Body of pancreas (tissue), 4 donors: ENCODE measurements around the gene COX6A2. TPM values are rescaled to one million over a fixed set of nuclear protein-coding genes. Genes with fewer than 3 reads are reported as not detected.

Experiments
- ATAC-seq: fragments of 150-250 bp; one replicate; pipeline ENCODE4 v1.9.1; 2016
- DNase-seq, 4 donors: peaks; one replicate each; pipeline ENCODE4 v3.0.0-alpha.2; 2019
- H3K27ac ChIP-seq, 4 donors: fragments of 200-600 bp; sonication (generic); 1 replicate in 3 of 4; 2 replicates in 1 of 4; pipeline versions ENCODE4 v1.5.1 to v1.6.1; 2016 to 2019; ENCODE audit warnings: mild to moderate bottlenecking in 1 of 4, mixed read lengths in 1 of 4, moderate library complexity in 1 of 4
- H3K27me3 ChIP-seq, 2 donors: fragments of 200-600 bp; sonication (generic); one replicate each; pipeline ENCODE4 v1.6.0; 2016; ENCODE audit warnings: mild to moderate bottlenecking in 1 of 2
- H3K36me3 ChIP-seq, 2 donors: fragments of 200-600 bp; sonication (generic); replicated peaks in 1 of 2; 2 replicates each; pipeline ENCODE4 v1.5.1; 2016; ENCODE audit warnings: low read depth in 2 of 2; ENCODE audit not compliant: insufficient read depth in 1 of 2
- H3K4me1 ChIP-seq: fragments of 200-600 bp; sonication (generic); one replicate; pipeline ENCODE4 v1.6.0; 2016
- H3K4me3 ChIP-seq, 2 donors: fragments of 200-600 bp; sonication (generic); 1 replicate in 1 of 2; 2 replicates in 1 of 2; pipeline ENCODE4 v1.5.1; 2016 to 2019
- H3K9me3 ChIP-seq, 3 donors: fragments of 200-600 bp; sonication (generic); 1 replicate in 2 of 3; 2 replicates in 1 of 3; pipeline ENCODE4 v1.5.1; 2016
- POLR2A ChIP-seq, 3 donors: fragments of 450-650 bp; IDR thresholded peaks; one replicate each; pipeline ENCODE4 v1.6.1; 2016; ENCODE audit warnings: antibody characterized with exemption in 3 of 3, mild to moderate bottlenecking in 2 of 3
- WGBS, 2 donors: methylation state at CpG; one replicate each; pipeline ENCODE4 v1.1.5; 2017; 5-methylcytosine and 5-hydroxymethylcytosine counted together
- intact Hi-C: fragments of 100-400 bp; cut with DNase I; formaldehyde crosslinking; loops from one replicate; pipeline ENCODE4 v1.15.1; 2023
- total RNA-seq, 2 donors: library from RNA; depleted of rRNA; stranded (reverse); fragments of >200 nt; gene quantifications; one replicate each; pipeline ENCODE4 v1.1.0, GENCODE V29; 2016
- TF ChIP-seq, protein P1 (sequence below), 7 experiments: fragments of 450-650 bp in 4 of 7; fragments of 200-600 bp in 3 of 7; sonication (generic) in 3 of 7; IDR thresholded peaks; one replicate each; pipeline ENCODE4 v1.5.1; 2016 to 2019; ENCODE audit warnings: antibody characterized with exemption in 7 of 7

The COX6A2 gene
- total RNA-seq, result not detected

DNA sequence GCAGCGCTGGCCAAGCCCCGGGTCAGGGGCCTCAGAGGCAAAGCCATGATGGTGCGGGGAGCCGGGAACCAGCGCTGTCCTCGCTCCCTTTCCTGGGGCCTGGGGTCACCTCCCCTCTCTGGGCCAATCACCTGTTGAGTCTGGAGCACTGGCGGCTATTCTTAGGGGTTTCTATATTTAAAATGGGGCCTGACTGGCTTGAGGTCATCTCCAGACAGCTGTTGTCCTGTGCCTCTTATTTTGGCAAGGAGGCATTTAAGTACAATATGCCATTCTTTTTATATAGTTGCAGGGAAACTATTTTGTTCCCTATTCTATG lies at the start of gene COX6A2:
COX6A2 (minus strand) TSS at position 82 of the 319 bp plus-strand sequence; CDS start at position 47, 35 bp downstream.
- no peaks in the 10 kb centered on the region for H3K9me3 ChIP-seq
- H3K4me1 ChIP-seq, result peaks cover 5% of the 10 kb centered on the region
- no peak within 1 kb of the TSS for H3K4me3 ChIP-seq
- H3K36me3 ChIP-seq, result no peaks in the 10 kb centered on the region
- TF ChIP-seq POLR2A (IDR thresholded peaks at IDR 0.05), result no peak
- TF ChIP-seq, protein P1, sequence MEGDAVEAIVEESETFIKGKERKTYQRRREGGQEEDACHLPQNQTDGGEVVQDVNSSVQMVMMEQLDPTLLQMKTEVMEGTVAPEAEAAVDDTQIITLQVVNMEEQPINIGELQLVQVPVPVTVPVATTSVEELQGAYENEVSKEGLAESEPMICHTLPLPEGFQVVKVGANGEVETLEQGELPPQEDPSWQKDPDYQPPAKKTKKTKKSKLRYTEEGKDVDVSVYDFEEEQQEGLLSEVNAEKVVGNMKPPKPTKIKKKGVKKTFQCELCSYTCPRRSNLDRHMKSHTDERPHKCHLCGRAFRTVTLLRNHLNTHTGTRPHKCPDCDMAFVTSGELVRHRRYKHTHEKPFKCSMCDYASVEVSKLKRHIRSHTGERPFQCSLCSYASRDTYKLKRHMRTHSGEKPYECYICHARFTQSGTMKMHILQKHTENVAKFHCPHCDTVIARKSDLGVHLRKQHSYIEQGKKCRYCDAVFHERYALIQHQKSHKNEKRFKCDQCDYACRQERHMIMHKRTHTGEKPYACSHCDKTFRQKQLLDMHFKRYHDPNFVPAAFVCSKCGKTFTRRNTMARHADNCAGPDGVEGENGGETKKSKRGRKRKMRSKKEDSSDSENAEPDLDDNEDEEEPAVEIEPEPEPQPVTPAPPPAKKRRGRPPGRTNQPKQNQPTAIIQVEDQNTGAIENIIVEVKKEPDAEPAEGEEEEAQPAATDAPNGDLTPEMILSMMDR (IDR thresholded peaks at IDR 0.05), result no peak
- ATAC-seq, result peak; percentile 4
- peak within 1 kb of the TSS in 2 of 4 donors; percentile 36 to 55 for H3K27ac ChIP-seq
- intact Hi-C loops, result no loop called here
- no peaks in the 10 kb centered on the region for H3K27me3 ChIP-seq
- no peak for DNase-seq
- 46 to 61% methylated on average over 4 to 7 of the region's 7 CpGs for WGBS, 2 donors

DNA sequence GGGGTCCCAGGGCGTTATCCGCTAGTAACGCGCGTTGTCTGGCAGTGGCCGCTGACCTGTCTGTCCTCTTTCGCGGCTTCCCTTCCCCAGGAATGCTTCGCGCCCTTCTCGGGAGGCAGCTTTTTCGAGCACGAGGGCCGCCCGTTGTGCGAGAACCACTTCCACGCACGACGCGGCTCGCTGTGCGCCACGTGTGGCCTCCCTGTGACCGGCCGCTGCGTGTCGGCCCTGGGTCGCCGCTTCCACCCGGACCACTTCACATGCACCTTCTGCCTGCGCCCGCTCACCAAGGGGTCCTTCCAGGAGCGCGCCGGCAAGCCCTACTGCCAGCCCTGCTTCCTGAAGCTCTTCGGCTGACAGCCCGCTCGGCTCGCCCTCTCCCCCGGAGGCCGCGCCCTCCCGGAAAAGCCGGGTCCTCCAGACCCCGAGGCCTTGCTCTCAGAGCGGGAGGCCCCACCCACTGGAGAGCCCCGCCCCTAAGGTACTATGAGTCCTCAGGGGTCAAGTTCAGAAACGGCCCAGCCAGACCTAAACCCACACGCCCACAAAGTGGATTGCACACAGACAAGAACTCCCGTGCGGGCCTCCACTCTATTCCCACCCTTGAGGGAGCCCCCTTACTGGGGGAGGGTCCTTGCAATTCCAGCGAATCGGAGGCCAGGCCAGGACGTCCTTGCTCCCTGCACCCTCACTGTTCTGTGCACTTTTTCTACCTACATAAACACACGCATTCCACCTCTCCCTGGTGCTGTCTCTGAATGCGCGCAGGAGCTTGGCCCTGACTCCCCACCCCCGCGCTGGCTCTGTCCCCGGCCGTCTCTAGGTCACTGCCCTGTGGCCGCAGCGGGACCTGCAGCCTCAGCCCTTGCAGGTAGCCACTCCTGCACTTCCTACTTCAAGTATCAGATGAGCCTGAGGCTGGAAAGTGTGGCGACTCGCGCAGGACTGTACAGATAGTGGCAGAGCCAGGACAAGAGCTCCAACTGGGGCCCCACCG lies 49.4 kb upstream of the COX6A2 start:
- H3K27ac ChIP-seq, result peak overlapping the region; percentile 87 to 94 (median 89)
- WGBS, 2 donors, result 1 to 6% methylated on average over 18 to 67 of the region's 67 CpGs
- peak; percentile 37 to 58 (median 50) for TF ChIP-seq POLR2A (IDR thresholded peaks at IDR 0.05)
- TF ChIP-seq, protein P1 (IDR thresholded peaks at IDR 0.05), result peak in 6 of 7 experiments; percentile 40 to 76 (median 68)
- peaks cover 26% of the 10 kb centered on the region for H3K4me1 ChIP-seq
- H3K36me3 ChIP-seq, result no peaks in the 10 kb centered on the region
- peak overlapping the region; percentile 29 to 55 for H3K4me3 ChIP-seq
- no peaks in the 10 kb centered on the region for H3K27me3 ChIP-seq
- DNase-seq (peak; percentile 82 to 88 (median 88)), ATAC-seq (peak; percentile 71)
- H3K9me3 ChIP-seq, result no peaks in the 10 kb centered on the region
- intact Hi-C loops, result no loop called here

DNA sequence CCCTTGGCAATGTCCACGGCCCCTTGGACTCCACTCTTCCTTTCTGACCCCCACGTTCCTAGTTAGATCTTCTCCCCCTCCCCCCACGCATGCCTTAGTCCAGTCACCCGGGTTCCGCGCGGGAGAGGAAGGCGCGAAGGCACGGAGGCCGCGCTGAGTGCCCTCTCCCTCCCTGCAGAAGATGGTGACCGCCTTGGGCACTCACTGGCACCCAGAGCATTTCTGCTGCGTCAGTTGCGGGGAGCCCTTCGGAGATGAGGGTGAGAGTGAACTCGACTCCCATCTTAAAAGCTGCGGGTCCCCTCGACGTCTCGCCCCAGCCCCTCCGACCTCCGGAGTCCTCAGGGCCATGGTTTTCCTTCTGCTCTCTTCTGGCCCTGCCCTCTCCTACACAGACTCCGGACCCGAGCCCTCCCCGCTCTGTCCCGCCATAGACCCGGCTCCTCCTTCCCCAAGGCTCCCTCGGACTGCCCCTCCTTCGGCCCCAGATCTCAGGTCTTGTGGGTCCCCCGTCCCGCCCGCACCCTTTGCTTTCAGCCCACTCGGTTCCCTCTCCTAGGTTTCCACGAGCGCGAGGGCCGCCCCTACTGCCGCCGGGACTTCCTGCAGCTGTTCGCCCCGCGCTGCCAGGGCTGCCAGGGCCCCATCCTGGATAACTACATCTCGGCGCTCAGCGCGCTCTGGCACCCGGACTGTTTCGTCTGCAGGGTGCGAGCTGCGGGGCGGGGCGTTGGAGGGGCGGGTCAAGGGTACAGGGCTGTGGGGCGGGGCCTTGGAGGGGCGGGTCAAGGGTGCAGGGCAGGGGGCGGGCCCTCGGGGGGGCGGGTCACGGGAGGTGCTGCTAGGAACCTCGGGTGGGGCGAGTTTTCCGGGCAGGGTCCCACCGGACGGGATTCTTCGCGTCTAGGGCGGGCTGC lies 48.4 kb upstream of the COX6A2 start:
- H3K27ac ChIP-seq, result peak overlapping the region; percentile 87 to 94 (median 89)
- no peaks in the 10 kb centered on the region for H3K9me3 ChIP-seq
- ATAC-seq (peak; percentile 76), DNase-seq (peak; percentile 90 to 94 (median 94))
- H3K4me1 ChIP-seq, result peaks cover 33% of the 10 kb centered on the region
- WGBS, 2 donors, result 6 to 7% methylated on average over 42 to 52 of the region's 68 CpGs
- intact Hi-C loops, result no loop called here
- peak; percentile 49 to 53 (median 51) for TF ChIP-seq POLR2A (IDR thresholded peaks at IDR 0.05)
- TF ChIP-seq, protein P1 (IDR thresholded peaks at IDR 0.05), result no peak
- H3K36me3 ChIP-seq, result no peaks in the 10 kb centered on the region
- H3K4me3 ChIP-seq, result peak overlapping the region; percentile 55 to 60
- H3K27me3 ChIP-seq, result no peaks in the 10 kb centered on the region

DNA sequence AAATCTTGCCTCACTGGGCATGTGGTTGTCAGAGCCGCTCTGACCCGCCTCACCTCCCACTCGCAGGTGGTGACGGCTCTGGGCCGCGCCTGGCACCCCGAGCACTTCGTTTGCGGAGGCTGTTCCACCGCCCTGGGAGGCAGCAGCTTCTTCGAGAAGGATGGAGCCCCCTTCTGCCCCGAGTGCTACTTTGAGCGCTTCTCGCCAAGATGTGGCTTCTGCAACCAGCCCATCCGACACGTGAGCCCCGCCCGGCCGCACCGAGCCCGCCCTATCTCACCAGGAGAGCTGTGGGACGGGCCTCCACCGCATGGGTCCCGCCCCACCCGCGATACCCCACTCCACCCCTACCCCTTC lies 47.8 kb upstream of the COX6A2 start:
- DNase-seq, result no peak
- ATAC-seq, result no peak
- no peak for TF ChIP-seq POLR2A (IDR thresholded peaks at IDR 0.05)
- TF ChIP-seq, protein P1 (IDR thresholded peaks at IDR 0.05), result no peak
- no peaks in the 10 kb centered on the region for H3K36me3 ChIP-seq
- intact Hi-C loops, result no loop called here
- no peak overlapping the region for H3K4me3 ChIP-seq
- H3K27me3 ChIP-seq, result no peaks in the 10 kb centered on the region
- peaks cover 35% of the 10 kb centered on the region for H3K4me1 ChIP-seq
- H3K9me3 ChIP-seq, result no peaks in the 10 kb centered on the region
- WGBS, 2 donors, result 14 to 25% methylated on average over 4 to 26 of the region's 26 CpGs
- peak overlapping the region; percentile 87 to 94 (median 89) for H3K27ac ChIP-seq
